Measurements from ENCODE around the gene POLA1.
A peak's percentile ranks its signal among the peaks of the same experiment; 100 is the strongest.

The POLA1 gene

GRCh38 chrX:24934279-24934678, 240.6 kb downstream of the POLA1 start:
- DNase-seq (ENCODE audit: low read depth) = no peak
- no peak for TF ChIP-seq CTCF (conservative IDR thresholded peaks at IDR 0.05; ENCODE audit: control insufficient read depth, insufficient read depth, low read depth, low read length)

GRCh38 chrX:24945009-24945408, 251.3 kb downstream of the POLA1 start:
- no peak for TF ChIP-seq CTCF (conservative IDR thresholded peaks at IDR 0.05; ENCODE audit: control insufficient read depth, insufficient read depth, low read depth, low read length)
- no peak for DNase-seq (ENCODE audit: low read depth)
- H3K4me3 ChIP-seq (ENCODE audit: control insufficient read depth, low read depth, low read length) = no peak overlapping the region

More at GRCh38 chrX:24934279-24934678, 240.6 kb downstream of the POLA1 start:
- H3K4me3 ChIP-seq (ENCODE audit: control insufficient read depth, low read depth, low read length) = no peak overlapping the region

GRCh38 chrX:24946369-24946768, 252.7 kb downstream of the POLA1 start:
- no peak for TF ChIP-seq CTCF (conservative IDR thresholded peaks at IDR 0.05; ENCODE audit: control insufficient read depth, insufficient read depth, low read depth, low read length)

GRCh38 chrX:24954732-24955131, 261.0 kb downstream of the POLA1 start:
- TF ChIP-seq CTCF (conservative IDR thresholded peaks at IDR 0.05; ENCODE audit: control insufficient read depth, insufficient read depth, low read depth, low read length) = no peak
- H3K4me3 ChIP-seq (ENCODE audit: control insufficient read depth, low read depth, low read length) = no peak overlapping the region
- DNase-seq (ENCODE audit: low read depth) = no peak

More at GRCh38 chrX:24946369-24946768, 252.7 kb downstream of the POLA1 start:
- no peak overlapping the region for H3K4me3 ChIP-seq (ENCODE audit: control insufficient read depth, low read depth, low read length)
- no peak for DNase-seq (ENCODE audit: low read depth)

GRCh38 chrX:24955372-24955930, 261.7 kb downstream of the POLA1 start:
- no peak for DNase-seq (ENCODE audit: low read depth)
- H3K4me3 ChIP-seq (ENCODE audit: control insufficient read depth, low read depth, low read length) = no peak overlapping the region
- no peak for TF ChIP-seq CTCF (conservative IDR thresholded peaks at IDR 0.05; ENCODE audit: control insufficient read depth, insufficient read depth, low read depth, low read length)

GRCh38 chrX:24956828-24957227, 263.1 kb downstream of the POLA1 start:
- TF ChIP-seq CTCF (conservative IDR thresholded peaks at IDR 0.05; ENCODE audit: control insufficient read depth, insufficient read depth, low read depth, low read length) = no peak
- peak; percentile 53 for DNase-seq (ENCODE audit: low read depth)
- no peak overlapping the region for H3K4me3 ChIP-seq (ENCODE audit: control insufficient read depth, low read depth, low read length)

GRCh38 chrX:24961809-24962208, 268.1 kb downstream of the POLA1 start:
- no peak for TF ChIP-seq CTCF (conservative IDR thresholded peaks at IDR 0.05; ENCODE audit: control insufficient read depth, insufficient read depth, low read depth, low read length)
- DNase-seq (ENCODE audit: low read depth) = no peak
- H3K4me3 ChIP-seq (ENCODE audit: control insufficient read depth, low read depth, low read length) = no peak overlapping the region
